HG02759 (cell line): ENCODE data around the gene NGEF.

Source experiments
- ATAC-seq: cut with Tn5 transposase; IDR thresholded peaks from one replicate; pipeline ENCODE4 v1.9.1; 2021; ENCODE audit warnings: mild to moderate bottlenecking, moderate library complexity; ENCODE audit not compliant: unreplicated experiment

Gene NGEF

DNA sequence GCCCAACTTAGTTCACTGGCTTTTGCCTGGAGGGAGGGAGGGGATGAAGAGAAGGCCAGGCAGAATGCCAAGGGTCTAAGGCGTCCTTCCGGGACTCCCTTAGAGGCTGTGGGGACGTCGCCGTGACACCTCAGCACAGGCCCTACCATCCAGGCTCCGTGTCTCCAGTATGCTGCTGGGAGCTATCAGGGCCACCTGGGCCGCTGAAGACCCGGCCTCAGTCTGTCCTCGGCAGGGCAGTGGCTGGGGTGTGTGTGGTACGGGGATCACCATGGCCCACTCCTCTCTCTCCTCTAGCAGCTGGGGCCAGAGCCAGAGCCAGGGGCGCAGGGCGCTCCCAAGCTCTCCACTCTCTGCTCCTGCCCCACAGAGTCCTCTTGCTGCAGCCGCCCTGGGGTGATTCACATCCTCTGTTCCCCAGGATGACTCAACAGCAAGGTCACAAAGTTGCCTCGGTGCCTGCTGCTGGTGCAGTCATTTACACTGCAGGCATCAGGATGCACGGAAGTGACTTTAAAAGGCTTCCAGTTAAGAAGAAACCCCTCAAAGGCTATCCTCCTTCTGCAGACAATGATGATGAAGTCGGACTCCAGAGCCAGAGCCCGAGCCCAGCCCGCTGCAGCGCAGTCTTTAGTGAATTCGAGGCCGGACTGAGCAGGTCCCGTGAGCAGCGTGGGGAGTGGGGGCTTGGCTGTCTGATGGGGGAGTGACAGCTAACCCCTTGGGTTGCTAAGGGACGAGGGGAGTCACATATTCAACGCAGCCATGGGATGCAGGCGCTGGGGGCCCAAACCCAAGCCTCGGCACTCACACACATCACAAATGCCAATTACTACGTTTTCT lies 111.1 kb downstream of the NGEF start:
- ATAC-seq: no peak

GRCh38 chr2:232900811-232901735 lies 112.0 kb downstream of the NGEF start:
- no peak for ATAC-seq

- ATAC-seq: no peak
Observed at GRCh38 chr2:232898592-232899543, 114.2 kb downstream of the NGEF start.

GRCh38 chr2:232897598-232898408 lies 115.3 kb downstream of the NGEF start:
- ATAC-seq: no peak

GRCh38 chr2:232896720-232897597 lies 116.1 kb downstream of the NGEF start:
- no peak for ATAC-seq

DNA sequence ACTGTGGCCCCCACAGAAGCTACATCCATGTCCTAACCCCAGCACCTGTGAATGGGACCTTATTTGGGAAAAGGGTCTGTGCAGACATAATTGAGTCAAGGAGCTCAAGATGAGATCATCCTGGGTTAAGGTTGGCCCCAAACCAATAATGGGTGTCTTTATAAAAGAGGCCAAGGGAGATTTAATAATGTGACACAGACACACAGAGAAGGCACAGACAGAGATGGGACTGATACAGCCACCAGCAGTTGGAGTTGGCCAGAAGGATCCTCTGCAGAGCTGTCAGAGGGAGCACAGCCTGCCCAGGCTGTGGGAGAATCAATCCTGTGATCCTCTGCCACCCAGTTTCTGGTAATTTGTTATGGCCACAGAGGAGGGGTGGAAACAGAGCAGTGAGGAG lies 116.9 kb downstream of the NGEF start:
- ATAC-seq: no peak

DNA sequence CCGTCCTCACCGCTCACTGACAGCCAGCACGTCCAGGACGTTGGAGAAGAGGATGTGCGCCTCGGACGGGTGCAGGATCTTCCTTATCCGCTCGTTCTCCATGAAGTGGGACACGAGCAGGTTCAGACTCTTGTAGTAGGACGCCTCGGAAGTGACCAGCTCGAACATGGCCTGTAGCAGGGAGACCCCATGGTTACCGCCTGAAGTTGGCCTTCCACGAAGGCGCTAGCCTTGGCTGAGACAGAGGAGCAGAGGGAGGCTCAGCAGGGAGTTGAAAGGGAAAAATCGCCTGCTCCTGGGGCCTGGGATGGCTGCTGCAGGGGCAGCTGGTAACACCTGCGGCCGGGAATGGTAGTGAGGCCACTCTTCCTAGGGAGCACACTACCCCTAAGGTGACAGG lies 118.3 kb downstream of the NGEF start:
- no peak for ATAC-seq

DNA sequence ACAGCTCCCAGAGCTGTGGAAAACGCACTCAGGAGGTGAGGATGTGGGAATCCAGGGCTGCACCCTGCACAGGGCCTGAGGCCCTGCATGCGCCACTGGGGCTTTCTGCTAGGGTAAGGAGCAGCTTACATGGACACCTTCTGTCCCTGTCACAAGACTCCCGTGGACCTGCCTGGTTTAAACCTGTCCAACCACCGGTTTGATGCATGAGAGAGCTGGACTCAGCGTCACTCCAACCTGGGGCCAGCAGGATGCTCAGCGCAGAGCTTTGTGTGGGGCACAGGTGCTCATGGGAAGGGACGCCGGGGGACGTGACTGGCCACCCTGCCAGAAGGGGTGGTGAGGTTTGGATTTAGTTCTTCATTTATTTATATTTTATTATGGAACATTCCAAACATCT lies 118.8 kb downstream of the NGEF start:
- ATAC-seq: no peak

DNA sequence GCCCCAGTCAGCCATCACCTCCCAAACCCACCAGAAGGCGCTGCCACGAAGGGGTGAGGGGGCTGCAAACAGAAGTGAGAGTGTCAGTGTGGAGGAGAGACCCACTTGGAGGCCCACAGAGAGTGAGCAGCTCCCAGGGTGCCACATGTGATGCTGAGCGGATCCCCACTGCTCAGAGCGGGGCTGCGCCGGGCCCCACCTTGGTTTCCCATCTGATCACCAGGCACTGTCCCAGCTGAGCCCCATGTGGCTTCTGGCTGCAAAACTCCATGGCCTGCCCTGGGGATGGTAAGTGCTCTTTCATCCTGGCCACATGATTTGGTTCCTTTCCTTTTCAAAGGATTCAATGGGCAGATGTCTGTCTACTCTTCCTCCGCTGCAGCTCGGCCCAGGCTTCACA lies 119.2 kb downstream of the NGEF start:
- ATAC-seq: no peak

GRCh38 chr2:232892843-232893242 lies 120.2 kb downstream of the NGEF start:
- no peak for ATAC-seq

- ATAC-seq: no peak
Observed at GRCh38 chr2:232892221-232892620, 120.8 kb downstream of the NGEF start.

DNA sequence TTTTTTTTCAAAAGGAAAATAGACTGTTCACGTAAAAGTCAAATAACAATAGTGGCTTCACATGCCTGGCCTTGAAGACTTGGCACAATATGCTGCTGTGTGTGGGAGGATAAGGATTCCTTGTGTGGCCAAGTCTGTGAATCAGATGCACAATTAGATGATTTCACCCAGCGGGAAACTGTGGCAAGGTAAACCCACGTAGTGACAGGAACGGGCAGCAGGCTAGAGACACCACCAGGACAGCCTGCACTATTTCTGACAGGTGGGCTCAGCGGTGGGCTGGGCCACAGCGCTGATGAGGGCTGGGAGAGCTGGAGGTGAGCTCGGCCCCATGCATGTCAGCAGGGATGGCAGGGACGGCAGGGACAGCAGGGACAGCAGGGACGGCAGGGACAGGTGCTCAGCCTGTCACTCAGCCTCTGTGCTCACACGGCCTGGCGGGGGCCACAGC lies 121.4 kb downstream of the NGEF start:
- no peak for ATAC-seq

GRCh38 chr2:232890896-232891601 lies 122.0 kb downstream of the NGEF start:
- ATAC-seq: no peak

DNA sequence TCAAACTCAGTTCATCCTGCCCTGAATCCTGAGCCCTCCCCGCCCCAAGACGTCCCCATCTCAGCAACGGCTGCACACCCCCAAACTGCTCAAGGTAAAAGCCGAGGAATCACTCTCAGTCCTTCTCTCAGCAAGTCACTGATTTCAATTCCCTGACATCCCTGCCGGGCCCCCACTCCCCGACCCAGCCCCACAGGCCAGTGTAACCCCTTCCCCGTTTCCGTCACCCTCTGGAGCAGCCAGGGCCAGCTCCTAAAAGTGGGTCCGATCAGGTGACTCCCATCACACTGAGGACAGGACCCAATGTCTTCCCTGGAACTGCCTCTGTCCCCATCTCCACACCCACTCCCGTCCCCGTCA lies 122.5 kb downstream of the NGEF start:
- ATAC-seq: no peak

GRCh38 chr2:232889876-232890401 lies 123.1 kb downstream of the NGEF start:
- no peak for ATAC-seq

- ATAC-seq: no peak
Observed at GRCh38 chr2:232888839-232889529, 124.1 kb downstream of the NGEF start.

DNA sequence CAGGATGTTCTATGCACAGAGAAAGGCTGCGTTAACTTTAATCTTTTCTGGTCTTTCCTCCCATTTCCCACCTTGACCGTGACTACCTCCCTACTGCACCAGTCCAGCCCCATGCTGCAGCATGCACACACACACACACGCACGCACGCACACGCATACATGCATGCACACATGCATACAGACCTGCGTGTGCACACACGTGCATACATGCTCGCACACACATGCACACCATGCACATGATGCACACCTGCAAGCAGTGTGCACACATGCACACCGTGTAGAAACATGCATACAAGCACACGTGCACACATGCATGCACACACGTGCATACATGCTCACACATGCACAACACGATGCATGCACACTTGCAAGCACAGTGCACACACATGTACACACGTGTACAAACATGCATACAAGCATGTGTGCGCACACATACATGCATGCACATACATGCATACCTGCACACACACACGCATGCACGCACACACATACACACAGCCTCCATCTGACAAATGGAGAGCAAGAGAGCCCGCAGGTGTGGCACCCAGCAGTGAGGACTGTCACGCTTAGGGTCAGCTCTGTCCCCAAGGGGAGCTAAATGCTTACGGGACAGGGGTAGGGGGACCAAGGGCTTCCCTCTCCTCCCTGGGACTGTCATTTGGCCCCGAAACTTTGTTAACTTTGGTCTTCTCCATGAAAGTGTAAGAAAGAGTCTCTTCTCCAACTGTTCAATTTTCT lies 124.8 kb downstream of the NGEF start:
- ATAC-seq: no peak
